GF-D8 (cell line): ENCODE data around the gene EXOC3.
"Not testable (repeated sequence)": the region's sequence is repeated elsewhere in the genome, so short reads cannot be mapped to it uniquely, and the experiment has no call there.

ENCODE experiments used
- DNase-seq: peaks from one replicate; lab custom pipeline; 2025; lab: John Stamatoyannopoulos, UW

EXOC3 gene

GRCh38 chr5:473551-474192 is 30.7 kb downstream of the EXOC3 start:
- DNase-seq, result no peak

- not testable (repeated sequence) for DNase-seq
Measured at GRCh38 chr5:474232-474839, 31.4 kb downstream of the EXOC3 start.

- DNase-seq, result no peak
Measured at GRCh38 chr5:474840-475661, 32.1 kb downstream of the EXOC3 start.

GRCh38 chr5:475704-476101 is 32.7 kb downstream of the EXOC3 start:
- DNase-seq, result no peak

- no peak for DNase-seq
Measured at GRCh38 chr5:476102-476813, 33.3 kb downstream of the EXOC3 start.

- DNase-seq, result no peak
Measured at GRCh38 chr5:476814-477175, 33.8 kb downstream of the EXOC3 start.

GRCh38 chr5:477247-477646 is 34.3 kb downstream of the EXOC3 start:
- no peak for DNase-seq

- no peak for DNase-seq
Measured at GRCh38 chr5:477871-478270, 34.9 kb downstream of the EXOC3 start.

- DNase-seq, result no peak
Measured at GRCh38 chr5:478369-478981, 35.5 kb downstream of the EXOC3 start.

GRCh38 chr5:478982-479535 is 36.1 kb downstream of the EXOC3 start:
- no peak for DNase-seq

GRCh38 chr5:479566-480319 is 36.8 kb downstream of the EXOC3 start:
- no peak for DNase-seq

- no peak for DNase-seq
Measured at GRCh38 chr5:481347-481746, 38.4 kb downstream of the EXOC3 start.

GRCh38 chr5:482021-482420 is 39.0 kb downstream of the EXOC3 start:
- no peak for DNase-seq

GRCh38 chr5:482506-482905 is 39.5 kb downstream of the EXOC3 start:
- DNase-seq, result no peak

- no peak for DNase-seq
Measured at GRCh38 chr5:483011-483410, 40.0 kb downstream of the EXOC3 start.

- no peak for DNase-seq
Measured at GRCh38 chr5:483434-484140, 40.6 kb downstream of the EXOC3 start.

- no peak for DNase-seq
Measured at GRCh38 chr5:484556-484955, 41.6 kb downstream of the EXOC3 start.

GRCh38 chr5:485113-485945 is 42.4 kb downstream of the EXOC3 start:
- DNase-seq, result no peak

GRCh38 chr5:485946-486491 is 43.0 kb downstream of the EXOC3 start:
- DNase-seq, result no peak
